GM13976 (cell line): ENCODE measurements around the gene ATP5PO.
"Not testable (repeated sequence)": the region's sequence is repeated elsewhere in the genome, so short reads cannot be mapped to it uniquely, and the experiment has no call there.

ENCODE experiments used
- DNase-seq: peaks from one replicate; pipeline ENCODE4 v3.0.0; 2012; ENCODE audit warnings: low spot score
- CTCF ChIP-seq: IDR thresholded peaks from 2 replicates; pipeline ENCODE4 v1.5.1; 2012; ENCODE audit warnings: borderline replicate concordance, mild to moderate bottlenecking; ENCODE audit not compliant: insufficient read depth; ENCODE audit errors: extremely low read depth, missing control alignments, control extremely low read depth
- in situ Hi-C: fragments of 300-500 bp; cut with MboI; formaldehyde crosslinking; loops from one replicate; pipeline ENCODE4 v1.12.0; 2022; ENCODE audit warnings: low sequenced_read_pairs, mixed read lengths, inconsistent platforms; ENCODE audit not compliant: unreplicated experiment

ATP5PO gene

GRCh38 chr21:33865996-33866575 is 49.5 kb downstream of the ATP5PO start:
- TF ChIP-seq CTCF = no peak
- DNase-seq = no peak
- in situ Hi-C loops = no loop called here

GRCh38 chr21:33865176-33865575 is 50.4 kb downstream of the ATP5PO start:
- no peak for TF ChIP-seq CTCF
- in situ Hi-C loops = no loop called here
- no peak for DNase-seq

- in situ Hi-C loops = no loop called here
- no peak for DNase-seq
- TF ChIP-seq CTCF = no peak
Observed at GRCh38 chr21:33864150-33864549, 51.5 kb downstream of the ATP5PO start.

- DNase-seq, in situ Hi-C loops: not testable (repeated sequence)
Observed at GRCh38 chr21:33863191-33863590, 52.4 kb downstream of the ATP5PO start.

- DNase-seq = no peak
- in situ Hi-C loops = no loop called here
- TF ChIP-seq CTCF = no peak
Observed at GRCh38 chr21:33861125-33861524, 54.5 kb downstream of the ATP5PO start.

- in situ Hi-C loops = no loop called here
- TF ChIP-seq CTCF = no peak
- no peak for DNase-seq
Observed at GRCh38 chr21:33860332-33860879, 55.2 kb downstream of the ATP5PO start.

- no peak for DNase-seq
- in situ Hi-C loops = no loop called here
- no peak for TF ChIP-seq CTCF
Observed at GRCh38 chr21:33859373-33860102, 56.1 kb downstream of the ATP5PO start.
